GM19468 (cell line): ENCODE data around the gene ZNF488.
"Not testable (repeated sequence)": the region's sequence is repeated elsewhere in the genome, so short reads cannot be mapped to it uniquely, and the experiment has no call there.

Source experiments
- ATAC-seq: cut with Tn5 transposase; IDR thresholded peaks from one replicate; pipeline ENCODE4 v1.9.1; 2021; ENCODE audit warnings: mild to moderate bottlenecking, moderate library complexity, moderate number of reproducible peaks; ENCODE audit not compliant: unreplicated experiment; ENCODE audit errors: extremely low read depth

Gene ZNF488

DNA sequence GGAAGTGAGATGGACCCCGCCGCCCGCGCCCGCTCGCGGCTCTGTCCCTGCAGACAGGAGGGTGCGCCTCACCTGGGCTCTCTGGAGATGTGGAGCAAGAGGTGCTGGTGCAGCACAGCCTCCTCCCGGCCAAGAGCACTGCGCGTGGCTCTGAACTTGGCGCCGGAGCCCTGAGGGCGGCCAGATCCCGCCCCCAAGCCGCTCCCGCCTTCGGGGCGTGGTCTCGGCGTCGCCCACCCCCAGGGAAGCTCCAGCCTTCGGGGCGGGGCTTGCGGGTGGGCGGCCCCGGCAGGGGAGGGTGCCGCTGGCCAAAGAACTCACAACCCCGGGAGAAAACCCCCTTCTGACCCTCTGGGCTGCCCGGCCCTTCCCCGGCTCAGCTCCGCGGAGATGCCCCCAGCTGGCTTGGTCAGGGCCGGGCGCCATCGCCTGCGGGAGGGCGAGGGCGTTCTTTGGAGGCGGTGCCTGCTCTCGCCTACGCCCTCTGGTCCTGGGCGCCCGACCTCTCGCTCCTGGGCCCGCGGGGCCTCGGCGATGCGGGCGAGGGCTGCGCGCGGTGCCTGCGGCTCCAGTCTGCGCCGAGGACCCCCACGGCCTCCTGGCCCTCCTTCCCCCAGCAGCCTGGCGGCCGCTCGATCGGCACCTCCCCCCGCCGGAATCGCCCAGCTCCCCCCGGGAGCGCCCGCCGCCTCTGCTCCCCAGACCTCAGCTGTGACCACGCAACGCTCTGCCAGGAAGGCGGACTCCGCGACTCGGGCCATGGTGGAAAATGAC, at the start of gene ZNF488:
Gene ZNF488, minus strand, starts transcription at position 146 of the 774 bp plus-strand sequence. CDS start 15,464 bp downstream, outside the sequence.
- ATAC-seq: peak; percentile 62

DNA sequence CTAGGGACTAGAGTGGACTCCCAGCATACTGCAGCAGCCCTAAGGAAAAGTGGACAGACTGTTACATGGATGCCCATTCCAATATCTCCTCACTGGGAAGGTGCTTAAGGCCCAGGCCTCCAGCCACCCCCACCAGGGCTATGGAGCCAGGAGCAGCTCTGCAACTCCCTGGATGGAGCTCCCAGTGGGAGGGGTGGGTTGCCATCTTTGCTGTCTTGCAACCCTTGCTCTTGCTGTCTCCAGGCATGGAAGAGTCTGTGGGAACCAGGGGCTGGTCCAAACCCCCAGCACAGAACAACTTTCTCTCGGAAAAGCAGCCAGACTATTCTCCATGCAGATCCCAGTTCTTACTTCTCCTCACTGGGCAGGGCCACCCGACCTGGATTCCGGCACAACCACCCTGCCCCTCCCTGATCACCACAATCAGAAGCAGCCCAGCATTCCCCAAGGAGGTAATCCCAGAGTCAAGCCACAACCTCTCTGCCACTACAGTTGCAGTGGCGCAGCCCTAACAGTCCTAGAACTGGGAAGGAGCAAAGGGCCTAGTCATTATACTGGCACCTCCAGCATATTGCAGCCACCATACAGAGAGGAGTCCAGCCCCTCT, 41.8 kb upstream of the ZNF488 start:
- no peak for ATAC-seq

- ATAC-seq: no peak
Observed at GRCh38 chr10:47424231-47424630, 40.1 kb upstream of the ZNF488 start.

- no peak for ATAC-seq
Observed at GRCh38 chr10:47423476-47423875, 39.4 kb upstream of the ZNF488 start.

- no peak for ATAC-seq
Observed at GRCh38 chr10:47421057-47421952, 37.2 kb upstream of the ZNF488 start.

DNA sequence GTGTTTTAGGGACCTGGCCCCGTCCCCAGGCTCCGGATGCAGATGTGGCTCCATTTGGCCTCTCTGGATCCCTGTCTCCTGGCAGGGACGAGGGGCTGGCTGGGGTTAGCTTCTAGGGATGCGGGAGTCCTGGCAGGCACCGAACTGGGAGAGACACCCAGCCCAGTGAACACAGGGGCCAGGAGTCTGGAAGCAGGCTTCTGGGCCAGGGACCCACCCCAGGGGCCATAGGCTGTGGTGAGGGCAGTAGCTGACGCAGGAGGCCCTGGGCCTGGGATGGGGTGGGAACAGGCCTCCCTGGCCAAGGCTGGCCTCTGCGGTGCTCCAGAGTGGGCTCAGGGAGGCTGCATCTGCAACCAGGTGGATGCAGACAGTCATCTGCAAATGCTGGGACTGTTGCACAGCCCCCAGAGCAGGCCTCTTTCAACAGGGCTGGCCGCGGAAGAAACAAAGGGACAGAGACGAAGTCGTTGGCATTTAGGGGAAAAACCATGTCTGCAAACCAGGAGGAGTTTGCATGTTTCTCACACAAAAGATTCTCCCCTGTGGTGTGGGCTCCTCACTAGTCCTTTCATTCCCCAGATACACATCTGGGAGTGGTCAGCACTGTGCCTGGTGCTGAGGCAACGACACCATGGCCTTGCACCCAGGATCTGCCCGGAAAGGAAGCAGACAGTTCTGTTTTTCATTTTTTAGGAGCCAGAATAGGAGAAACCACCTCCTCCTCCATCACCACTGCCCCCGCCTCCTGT, 36.4 kb upstream of the ZNF488 start:
- ATAC-seq: no peak

GRCh38 chr10:47419421-47419820, 35.3 kb upstream of the ZNF488 start:
- ATAC-seq: no peak

DNA sequence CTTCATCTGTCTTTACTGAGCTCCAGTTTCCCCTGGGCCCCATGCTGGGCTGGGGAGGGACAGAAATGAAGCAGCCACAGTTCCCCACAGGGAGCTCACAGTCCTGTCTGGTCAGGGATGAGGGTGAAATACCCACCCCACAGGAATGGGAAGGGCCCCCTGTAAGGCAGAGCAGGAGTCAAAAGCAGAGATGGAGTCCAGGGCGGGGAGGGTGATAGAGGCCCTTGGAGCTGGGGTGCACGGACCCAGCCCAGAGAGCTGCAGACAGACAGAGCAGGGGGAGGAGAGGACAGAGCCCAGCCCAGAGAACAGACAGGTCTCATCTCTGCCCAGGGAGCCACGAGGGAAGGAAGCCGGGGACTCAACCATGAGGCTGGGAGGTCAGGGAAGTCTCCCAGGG, 34.9 kb upstream of the ZNF488 start:
- ATAC-seq: no peak

DNA sequence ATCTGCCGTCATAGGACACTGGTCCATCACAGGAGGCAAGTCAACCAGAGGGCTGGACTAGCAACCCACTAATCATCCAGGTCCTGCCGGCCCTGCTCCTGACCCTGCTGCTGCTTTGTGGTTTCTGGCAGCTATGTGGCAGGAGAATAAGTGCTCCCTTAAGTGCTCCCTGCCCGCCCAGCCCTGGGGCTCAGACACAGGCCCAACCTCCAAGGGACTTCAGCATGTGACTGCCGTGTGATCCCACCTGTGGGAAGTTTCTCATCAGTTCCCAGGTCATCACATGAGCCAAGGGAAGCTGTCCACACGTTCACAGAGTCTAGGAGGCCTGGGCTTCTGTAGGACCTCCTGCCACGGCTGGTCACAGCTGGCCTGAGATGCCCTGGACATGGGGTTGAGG, 34.2 kb upstream of the ZNF488 start:
- no peak for ATAC-seq

- ATAC-seq: not testable (repeated sequence)
Observed at GRCh38 chr10:47416305-47417218, 32.5 kb upstream of the ZNF488 start.

- ATAC-seq: no peak
Observed at GRCh38 chr10:47415520-47416304, 31.6 kb upstream of the ZNF488 start.

GRCh38 chr10:47414752-47415519, 30.8 kb upstream of the ZNF488 start:
- ATAC-seq: no peak

GRCh38 chr10:47414227-47414592, 30.1 kb upstream of the ZNF488 start:
- no peak for ATAC-seq

GRCh38 chr10:47413531-47414226, 29.6 kb upstream of the ZNF488 start:
- no peak for ATAC-seq

- no peak for ATAC-seq
Observed at GRCh38 chr10:47412869-47413268, 28.8 kb upstream of the ZNF488 start.

- no peak for ATAC-seq
Observed at GRCh38 chr10:47412177-47412730, 28.2 kb upstream of the ZNF488 start.

GRCh38 chr10:47410862-47411261, 26.8 kb upstream of the ZNF488 start:
- no peak for ATAC-seq
